Stimulated activated CD8-positive, alpha-beta memory T cell treated with anti-CD3 and anti-CD28 coated beads, Interleukin-7, amount 100 ng/mL, for 1 hour (primary cell): ENCODE results near the gene SCO2.

ENCODE experiments used
- DNase-seq, 2 donors: peaks; one replicate each; pipeline ENCODE4 v3.0.0-alpha.2; 2020; ENCODE audit warnings: low read depth in 2 of 2

SCO2 gene

DNA sequence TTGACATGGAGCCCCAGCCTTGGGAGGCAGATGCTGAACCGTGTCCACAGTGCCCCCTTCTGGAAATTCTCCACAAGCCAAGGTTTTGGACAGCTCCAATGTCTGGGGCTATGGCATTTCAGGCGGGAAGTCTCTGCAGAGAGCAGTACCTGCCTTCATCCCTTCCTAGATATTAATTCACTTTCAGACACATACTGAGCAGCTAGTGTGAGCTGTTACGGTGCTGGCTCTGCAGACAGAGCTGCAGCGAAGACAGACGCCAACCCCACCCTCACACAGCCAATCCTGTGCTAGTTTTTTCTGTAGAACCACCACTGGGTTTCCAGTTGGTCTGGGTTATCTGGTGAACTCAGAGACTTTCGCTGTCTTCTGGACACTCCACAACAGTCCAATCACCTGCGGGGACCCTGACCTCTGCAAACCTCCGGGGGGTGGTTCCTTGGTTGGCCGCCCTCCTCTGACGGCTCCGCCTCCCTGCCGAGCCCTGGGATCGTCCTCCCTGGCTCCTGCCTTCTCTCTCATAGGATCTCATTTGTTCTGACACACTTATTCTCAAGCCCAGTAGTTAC, 27.0 kb downstream of the SCO2 start:
- peak; percentile 32 to 52 for DNase-seq

DNA sequence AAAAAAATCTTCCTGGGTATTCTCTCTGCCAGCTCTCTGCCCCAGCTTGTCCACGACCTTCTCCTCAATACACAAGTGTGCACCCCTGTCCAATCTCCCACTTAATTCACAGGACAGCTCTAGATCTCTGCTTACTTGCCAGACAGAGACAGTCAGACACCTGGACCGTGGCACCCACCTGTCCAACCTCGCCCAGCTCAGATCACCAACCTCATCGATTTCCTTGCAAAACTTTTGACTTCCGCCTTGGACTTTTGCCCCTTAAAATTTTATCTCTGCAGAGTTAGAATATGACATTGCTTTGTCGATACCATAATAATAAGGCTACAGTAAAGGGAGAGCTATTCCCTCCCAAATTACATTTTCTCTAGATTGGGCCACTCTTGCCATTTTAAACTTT, 28.3 kb downstream of the SCO2 start:
- DNase-seq: no peak

DNA sequence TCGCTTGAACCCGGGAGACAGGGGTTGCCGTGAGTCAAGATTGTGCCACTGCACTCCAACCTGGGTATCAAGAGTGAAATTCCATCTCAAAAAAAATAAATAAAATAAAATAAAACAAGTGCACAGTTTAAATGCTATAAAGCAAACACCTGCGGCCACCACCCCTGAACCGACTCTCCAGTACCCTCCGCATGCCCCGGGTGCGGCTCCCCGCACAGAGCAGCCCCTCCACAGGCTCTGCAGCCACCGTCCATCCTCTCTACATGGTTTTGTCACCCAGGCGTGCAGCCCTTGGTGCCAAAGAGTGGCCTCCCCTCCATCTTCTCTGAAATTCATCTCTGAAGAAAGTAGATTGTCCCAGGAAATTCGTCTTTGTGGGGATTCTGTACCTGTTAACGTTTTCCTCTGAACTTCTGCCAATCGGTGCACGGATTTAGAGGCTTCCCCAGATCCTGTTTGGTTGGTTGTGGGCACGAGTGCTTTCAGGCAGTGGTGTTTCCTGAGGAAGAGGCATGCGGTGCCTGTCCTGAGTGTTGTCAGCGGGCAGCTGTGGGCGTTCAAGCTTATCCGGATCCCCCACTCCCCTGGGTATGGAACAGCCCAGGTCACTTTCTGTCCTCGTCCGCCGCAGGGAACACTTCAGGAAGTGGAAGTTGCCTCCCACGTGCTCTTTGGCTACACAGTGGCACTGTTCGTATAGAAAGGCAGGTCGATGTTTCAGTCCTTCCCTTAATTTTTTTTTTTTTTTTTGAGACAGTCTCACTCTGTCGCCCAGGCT, 34.7 kb downstream of the SCO2 start:
- no peak for DNase-seq

DNA sequence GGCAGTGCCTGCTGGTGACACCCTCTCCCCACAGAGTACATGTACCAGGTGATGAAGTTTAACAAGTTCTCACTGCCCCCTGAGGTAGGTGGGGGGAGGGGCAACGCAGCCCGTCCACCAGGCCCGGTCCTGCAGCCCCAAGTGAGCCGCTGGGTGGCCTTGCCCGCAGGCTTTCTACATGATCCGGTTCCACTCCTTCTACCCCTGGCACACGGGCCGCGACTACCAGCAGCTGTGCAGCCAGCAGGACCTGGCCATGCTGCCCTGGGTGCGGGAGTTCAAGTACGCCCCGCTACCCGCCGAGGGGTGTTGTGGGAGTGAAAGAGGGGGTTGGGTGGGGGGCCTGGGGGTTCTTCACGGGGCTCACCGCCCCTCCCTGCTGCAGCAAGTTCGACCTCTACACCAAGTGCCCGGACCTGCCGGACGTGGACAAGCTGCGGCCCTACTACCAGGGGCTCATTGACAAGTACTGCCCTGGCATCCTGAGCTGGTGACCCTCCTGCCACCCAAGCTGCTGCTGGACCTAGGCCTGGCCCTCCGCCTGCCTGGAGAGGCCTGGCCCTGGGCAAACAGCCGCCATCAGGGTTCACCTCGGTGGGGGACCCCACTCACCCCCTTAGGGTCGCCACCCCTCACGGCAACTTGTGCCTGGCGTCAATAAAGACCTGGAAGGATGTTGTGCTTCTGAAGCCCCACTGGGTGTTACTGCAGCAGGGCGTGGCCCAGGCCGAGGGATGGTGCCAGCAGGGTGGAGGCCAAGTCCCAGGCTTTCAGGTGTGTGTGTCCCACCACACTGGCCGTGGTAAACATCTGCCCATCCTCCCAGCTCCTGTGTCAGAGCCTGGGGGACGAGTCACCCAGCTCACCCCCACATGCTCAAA, 35.8 kb downstream of the SCO2 start:
- DNase-seq: no peak

DNA sequence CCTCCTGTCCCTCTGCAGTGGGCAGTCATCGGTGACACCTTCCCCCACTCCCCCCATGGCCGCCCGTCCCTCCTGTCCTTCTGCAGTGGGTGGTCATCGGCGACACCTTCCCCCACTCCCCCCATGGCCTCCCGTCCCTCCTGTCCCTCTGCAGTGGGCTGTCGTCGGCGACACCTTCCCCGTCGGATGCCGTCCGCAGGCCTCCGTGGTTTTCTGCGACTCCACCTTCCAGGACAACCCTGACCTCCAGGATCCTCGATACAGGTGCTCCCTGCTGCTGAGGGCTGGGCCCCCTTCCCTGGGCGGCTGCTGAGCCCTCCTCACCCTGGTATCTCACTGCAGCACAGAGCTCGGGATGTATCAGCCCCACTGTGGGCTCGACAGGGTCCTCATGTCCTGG, 36.5 kb downstream of the SCO2 start:
- DNase-seq: no peak

DNA sequence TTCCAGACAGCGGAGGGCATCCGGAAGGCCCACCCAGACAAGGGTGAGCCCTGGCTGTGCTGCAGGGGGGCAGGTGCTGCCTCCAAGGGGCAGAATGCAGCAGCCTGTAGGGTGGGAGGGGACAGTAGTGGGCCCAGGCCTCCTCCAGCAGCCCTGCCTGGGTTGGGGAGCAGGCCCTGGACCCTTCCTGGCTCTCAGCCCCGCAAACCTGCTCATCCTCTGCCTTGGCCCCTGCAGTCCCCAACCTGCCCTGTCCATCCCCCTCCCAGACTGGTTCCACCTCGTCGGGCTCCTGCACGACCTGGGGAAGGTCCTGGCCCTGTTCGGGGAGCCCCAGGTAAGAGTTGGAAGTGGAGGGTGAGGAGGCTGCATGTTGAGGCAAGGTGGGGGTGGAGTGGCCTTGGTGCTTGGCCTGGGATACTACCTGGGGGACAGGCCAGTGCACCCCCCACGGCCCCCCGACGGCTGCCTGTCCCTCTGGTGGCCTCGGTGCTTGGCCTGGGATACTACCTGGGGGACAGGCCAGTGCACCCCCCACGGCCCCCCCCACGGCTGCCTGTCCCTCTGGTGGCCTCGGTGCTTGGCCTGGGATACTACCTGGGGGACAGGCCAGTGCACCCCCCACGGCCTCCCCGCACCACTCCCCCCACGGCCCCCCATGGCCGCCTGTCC, 37.3 kb downstream of the SCO2 start:
- DNase-seq: no peak

DNA sequence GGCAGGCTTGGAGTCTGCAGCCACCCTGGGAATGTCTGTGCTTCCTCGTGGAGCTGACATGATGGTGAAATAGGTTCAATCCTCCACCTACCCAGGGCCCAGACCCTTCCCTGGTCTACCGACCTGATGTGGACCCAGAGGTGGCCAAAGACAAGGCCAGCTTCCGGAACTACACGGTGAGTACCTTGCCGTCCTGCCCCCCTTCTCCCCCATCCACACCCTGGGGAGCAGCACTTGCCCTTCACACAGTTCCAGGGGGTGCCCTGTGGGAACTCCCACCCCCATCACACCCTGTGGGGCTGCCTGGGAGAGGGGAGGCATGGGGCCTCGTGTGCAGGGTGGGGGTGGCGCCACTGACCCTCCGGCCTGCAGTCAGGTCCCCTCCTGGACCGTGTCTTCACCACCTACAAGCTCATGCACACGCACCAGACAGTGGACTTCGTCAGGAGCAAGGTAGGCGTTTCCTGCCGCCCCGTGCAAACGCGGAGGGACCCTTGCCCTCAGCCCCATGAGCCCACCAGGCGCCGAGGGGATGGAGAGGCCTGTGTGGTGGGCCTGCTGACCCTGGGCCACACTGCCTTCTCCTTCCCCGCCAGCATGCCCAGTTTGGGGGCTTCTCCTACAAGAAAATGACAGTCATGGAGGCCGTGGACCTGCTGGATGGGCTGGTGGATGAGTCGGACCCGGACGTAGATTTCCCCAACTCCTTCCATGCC, 38.0 kb downstream of the SCO2 start:
- DNase-seq: no peak

DNA sequence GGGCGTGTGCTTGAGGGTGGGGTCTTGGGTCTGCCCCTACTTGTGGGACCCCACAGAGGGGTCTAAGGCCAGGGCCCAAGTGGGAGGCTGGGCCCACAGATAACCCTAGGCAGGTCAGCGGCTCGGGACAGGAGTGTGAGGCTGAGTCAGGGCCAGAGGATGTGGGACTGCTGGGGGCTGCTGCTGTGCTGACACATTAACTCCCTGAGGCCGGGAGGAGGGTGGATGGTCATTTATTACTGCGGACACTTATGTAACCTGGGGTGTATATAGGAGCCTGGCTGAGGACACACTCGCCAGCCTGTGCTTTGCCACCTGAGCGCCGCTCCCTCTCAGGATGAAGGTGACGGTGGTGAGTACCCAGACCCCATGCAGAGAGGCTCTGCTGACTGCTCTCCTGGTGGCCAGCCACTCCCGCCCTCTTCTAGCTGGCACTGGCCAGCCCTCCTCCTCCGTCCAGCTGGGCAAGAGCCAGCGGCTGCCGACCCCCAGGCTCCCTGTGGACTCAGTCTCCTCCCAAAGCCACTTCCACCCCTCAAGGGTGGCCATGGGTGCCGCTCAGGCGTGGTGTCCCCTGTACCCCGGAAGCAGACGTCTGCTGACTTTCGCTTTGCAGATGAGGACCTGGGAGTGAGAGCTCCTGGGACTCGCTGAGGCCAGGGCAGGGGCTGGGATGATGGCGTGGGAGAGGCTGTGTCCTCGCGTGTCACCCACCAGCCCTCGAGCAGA, 38.7 kb downstream of the SCO2 start, which contains the start of gene MIOX:
TSS of gene MIOX (plus strand) at position 299 of the 729 bp plus-strand sequence. CDS start at position 338, 39 bp downstream.
- no peak for DNase-seq

DNA sequence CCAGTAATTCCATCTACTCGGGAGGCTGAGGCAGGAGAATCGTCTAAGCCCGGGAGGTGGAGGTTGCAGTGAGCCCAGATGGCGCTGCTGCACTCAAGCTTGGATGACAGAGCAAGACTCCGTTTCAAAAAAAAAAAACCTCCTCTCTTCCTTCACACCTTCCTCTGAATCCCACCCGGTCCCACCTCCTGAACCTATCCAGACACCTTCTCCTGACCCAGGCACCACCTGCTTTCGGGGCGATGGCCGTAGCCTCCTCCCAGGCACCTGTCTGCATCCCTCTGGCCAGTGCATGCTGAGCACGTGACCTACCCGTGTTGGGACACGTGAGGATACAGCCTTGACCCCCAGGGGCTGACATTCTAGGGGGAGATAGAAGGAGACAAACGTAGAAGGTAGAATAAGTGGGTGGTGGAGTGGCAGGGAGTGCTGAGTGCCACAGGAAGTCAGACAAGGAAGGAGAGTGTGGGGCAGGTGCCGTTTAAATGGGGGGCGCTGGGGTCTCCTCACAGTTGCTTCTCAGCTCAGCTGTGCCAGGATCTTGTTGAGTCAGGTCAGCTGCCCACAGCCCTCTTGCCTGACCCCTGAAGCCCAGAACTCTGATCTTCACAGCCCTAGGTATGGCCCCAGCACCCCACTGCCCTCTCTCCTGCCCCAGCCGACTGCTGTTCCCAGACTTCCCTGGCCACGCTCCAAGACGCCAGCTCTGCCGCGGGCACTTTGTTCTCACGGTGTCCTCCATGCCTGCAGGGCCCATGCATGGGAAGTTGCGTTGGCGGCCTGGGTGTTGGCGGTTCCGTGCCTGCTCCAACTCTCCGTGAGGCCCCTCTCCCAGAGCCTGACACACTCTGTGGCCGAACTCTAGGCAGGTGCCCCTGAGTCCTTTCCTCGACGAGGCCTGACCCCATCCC, 39.9 kb downstream of the SCO2 start:
- DNase-seq: no peak

DNA sequence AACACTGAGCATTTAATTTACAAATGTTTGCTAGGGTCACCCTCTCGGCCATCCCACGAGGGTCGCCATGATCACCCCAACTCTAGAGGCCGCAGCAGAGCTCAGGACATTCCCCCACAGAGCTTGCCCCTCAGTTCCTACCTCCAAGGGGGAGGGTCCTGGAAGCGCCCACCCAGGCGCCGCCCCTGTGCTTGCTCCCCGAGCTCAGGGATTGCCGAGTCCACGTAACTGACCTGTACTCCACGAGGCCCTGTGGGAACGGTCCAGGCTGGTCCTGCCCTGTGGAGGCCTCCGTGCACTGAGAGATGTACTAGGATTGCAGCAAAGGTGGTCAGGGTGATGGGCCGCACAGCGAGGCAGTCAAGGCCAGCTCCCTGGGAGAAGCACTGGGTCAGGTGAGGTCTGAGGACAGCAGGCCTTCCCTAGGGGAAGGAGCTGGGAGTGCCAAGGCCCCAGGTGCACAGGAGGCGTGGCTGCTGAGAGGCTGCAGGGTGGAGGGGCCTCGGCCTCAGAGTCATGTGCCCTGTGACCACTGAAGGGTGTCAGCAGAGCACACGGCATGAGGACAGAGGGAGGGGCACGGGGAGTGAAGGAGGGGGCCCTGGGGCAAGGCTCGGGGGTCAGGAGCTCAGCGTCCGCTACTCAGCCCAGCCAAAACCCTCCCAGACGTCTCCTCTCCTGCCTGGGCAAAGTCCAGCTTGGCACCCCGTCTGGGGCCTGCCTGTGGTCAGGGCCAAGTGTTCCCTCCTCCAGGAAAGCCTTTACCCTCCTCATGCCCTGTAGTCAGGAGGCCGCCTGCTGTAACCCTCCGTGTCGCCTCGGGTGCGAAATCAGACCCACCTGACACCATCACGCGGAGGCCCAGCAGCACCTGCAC, 41.2 kb downstream of the SCO2 start:
- DNase-seq: no peak

DNA sequence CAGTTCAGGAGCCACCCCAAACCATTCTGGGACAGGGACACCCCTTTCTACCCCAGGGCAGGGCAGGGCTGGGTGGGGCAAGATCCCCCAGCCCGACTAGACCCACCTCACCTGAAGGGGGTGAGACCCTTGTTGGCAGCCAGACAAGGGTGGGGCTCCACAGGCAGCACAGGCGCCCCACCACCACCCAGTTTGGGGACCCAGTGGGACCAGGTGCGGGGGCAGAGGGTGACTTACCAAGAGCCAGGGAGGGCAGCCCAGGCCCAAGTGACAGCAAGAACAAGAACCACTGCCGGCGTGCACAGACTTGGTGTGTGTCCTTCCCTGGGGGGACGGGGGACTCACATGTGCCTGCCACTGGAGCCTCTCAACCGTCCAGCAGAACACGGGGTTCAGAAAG, 41.8 kb downstream of the SCO2 start:
- DNase-seq: no peak

DNA sequence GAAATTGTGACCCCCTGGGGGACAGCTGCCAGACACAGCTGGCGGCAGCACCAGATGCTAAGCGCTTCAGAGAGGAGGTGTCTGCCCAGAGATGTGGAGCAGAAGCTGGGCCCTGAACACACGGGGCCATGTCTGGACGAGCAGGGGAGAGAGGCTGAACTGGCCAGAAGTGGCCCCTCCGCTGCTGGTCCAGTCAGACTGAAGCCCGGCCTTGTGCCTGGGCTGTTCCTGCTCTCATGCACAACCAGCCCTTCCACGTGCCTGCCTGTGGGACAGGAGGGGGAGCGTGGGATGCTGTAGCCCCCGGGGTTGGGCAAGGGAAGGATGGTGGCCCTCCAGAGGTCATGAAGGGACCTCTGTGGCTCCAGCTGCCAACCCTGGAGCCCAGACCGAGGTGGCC, 42.3 kb downstream of the SCO2 start:
- DNase-seq: no peak

DNA sequence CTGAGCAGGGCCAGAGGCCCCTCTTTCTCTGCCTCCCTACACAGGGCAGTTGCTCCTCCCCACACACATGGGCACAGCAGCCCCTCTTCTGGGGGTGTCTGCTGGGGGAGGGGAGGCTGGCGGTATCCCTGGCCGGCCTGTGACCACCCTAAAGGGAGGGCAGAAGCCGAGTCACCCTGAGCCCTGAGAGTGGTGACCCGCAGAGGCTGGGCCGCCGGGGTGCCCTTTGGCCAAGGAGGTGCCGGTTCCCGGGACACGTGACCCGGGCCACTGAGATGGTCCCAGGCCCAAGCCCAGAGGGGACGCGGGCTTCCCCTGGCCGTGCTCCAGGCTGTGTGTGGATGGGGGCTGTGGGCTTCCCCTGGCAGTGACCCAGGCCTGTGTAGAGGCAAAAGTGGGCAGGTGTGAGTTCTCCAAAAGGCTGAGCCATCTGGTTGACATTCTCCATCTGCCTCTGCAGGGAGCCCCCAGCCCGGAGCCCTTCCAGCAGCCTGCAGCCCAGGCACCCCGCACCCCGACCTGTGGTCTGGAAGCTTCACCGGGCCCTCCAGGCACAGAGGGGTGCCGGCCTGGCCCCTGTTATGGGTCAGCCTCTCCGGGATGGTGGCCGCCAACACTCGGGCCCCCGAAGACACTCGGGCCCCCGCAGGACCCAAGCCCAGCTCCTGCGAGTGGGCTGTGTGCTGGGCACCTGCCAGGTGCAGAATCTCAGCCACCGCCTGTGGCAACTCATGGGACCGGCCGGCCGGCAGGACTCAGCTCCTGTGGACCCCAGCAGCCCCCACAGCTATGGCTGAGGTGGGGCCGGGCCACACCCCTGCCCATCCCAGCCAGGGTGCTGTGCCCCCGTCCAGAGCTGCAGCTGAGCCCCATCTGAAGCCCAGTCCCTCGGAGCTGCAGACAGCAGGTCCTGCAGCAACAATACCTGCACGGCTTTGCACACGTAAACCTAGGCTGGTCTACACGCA, 43.0 kb downstream of the SCO2 start:
- no peak for DNase-seq

DNA sequence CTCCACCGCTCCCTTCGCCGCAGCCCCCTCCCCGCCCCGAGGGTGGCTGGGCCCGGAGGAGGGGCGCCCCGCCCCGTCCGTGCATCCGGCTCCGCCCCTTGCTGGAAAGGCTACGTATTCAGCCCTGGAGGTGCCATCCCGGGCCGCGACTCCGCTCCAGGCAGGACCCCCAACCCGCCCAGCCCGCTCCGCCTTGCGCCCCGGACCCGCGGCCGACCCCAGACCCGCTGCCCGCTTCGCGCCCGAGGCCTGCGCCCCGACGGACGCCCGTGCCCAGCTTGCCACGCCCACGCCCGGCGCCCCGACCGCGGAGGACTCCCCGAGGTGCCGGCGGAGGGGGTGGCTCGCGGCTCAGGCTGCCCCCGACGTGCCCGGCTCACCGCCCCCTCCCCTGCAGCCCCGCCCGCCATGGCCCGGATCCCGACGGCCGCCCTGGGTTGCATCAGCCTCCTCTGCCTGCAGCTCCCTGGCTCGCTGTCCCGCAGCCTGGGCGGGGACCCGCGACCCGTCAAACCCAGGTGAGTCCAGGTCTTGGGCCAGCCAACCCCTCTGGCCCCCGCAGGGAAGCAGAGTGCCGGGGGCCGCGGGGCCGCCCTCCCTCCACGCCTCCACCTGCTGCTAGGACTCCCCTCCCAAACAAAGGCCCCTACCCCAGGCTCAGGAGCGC, 43.8 kb downstream of the SCO2 start, which contains the start of gene ADM2:
TSS of gene ADM2 (plus strand) at position 104 of the 667 bp plus-strand sequence. CDS start at position 409, 305 bp downstream.
- DNase-seq: peak; percentile 24 to 41

DNA sequence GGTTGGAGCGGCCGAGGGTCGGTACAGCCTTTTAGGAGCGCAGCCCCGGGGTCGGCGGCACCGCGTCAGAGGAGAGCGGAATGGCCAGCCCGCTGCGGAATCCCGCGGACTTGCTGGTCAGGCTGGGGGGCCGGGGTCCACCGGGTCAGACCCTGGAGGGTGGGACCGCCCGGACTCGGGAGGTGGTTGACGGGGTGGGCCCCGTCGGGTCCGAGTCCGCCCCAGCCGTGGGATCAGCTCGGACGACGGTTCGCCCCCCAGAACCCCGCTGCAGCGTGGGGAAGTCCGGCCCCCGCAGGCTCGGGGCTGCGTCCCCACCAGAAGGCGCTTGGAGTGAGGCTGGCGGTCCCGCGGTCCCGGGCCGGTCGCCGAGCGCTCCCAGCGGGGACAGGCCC, 44.4 kb downstream of the SCO2 start:
- no peak for DNase-seq

DNA sequence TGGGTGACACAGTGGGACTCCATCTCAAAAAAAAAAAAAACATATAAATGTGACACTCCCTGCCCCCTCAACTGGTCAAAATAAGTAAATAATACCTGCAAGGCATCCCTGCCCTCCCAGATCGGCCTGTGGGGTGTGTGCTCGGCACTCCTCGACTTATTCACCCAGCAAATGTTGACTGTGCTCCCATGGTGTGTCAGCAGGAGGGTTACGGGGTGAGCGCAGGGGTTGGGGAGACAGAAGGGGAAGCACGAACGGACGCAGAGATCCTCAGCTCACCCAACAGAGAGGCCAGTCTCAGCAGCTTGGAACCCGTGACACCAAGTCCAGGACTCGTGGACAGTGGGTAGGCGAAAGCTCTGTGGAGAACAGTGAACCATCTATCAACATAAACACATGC, 45.7 kb downstream of the SCO2 start:
- no peak for DNase-seq

DNA sequence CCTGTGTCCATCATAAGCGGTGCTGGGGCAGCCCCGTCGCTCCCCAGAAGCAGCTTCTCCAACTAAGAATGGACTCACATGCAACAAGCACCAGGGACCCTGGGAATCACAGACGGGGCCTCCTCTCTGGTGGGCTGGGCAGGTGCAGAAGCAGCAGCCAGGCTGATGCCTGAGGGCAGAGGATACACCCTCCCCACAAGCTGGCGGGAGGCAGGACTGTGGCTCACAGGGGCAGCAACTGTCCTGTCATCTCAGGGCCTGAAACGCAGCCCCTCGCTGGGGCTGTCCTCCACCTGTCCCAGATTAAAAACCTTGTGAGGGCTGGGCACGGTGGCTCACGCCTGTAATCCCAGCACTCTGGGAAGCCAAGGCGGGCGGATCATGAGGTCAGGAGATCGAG, 47.5 kb downstream of the SCO2 start:
- no peak for DNase-seq
